ENCODE data around the gene FRAT2. TPM values are rescaled to one million over a fixed set of nuclear protein-coding genes. Genes with fewer than 3 reads are reported as not detected.

Gene FRAT2
- polyA plus RNA-seq, 6 donors from 2014 or later: 7.0 to 19.1 (median 14.3) TPM

DNA sequence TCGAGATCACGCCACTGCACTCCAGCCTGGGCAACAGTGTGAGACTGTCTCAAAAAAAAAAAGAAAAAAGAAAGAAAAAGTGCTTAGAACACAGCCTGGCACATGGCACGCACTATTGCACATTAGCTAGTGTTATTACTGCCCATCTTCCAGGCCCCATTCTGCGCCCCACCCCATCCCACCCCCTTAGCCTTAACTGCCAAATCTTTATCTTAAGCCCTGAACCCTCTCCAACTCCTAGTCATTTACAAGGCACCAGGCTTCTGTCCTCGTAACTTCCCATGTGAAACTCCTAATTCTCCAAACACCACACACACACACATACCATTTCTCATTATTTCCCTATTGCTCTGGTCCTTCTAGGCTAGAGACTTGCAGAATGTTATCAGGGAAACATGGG, 4.8 kb downstream of the FRAT2 start:
- DNase-seq (no peak), ATAC-seq (ENCODE audit: low read depth in 2 of 2) (no peak)
- Mint-ChIP-seq H3K27ac (peak overlapping the region in 4 of 6 donors; percentile 21 to 69 (median 58)), H3K27me3 (no peaks in the 10 kb centered on the region), H3K9me3 (no peaks in the 10 kb centered on the region), H3K4me3 (peak overlapping the region in 2 of 8 donors; percentile 70 to 75), H3K4me1 (peaks cover 44 to 63% (median 49%) of the 10 kb centered on the region in 3 donors), H3K36me3 (peaks cover 6 to 13% of the 10 kb centered on the region in 2 donors)

DNA sequence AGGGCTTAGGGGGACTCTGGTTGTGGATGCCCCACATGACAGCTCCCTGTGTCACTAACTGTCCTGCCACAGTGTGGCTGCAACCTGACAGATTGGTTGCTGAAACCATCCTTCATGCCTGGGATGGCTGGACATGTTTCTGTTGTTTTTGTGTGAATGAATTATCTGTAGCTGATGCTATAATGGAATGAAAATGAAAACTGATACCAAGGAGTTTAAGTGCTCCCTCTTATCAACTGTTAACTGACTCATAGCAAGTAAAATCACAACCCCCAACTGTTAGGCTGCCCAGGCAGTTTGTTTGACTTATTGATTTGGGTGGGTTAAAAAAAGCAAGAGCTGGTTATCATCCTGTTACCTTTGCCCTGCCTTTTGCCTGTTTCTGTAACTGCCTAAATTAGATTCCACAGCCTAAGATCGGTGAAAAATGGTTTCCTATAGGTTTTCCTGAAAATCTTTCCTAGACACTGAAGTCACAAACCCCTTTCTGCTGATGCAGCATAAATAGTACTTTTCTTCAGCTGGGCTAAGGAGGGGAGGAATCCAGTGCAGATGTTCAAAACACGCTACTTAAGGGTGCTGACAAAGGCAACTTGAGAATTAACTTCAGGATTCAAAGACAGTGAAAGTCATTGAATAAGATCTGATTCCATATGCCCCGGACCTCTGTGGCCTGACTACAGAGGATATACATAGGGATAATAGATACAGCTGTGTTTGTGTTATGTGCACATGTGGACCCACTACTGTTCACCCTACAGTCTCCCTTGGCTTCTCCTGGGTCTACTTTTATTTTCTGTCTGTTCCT, 5.7 kb downstream of the FRAT2 start:
- Mint-ChIP-seq H3K27me3 (no peaks in the 10 kb centered on the region), H3K4me1 (peaks cover 44 to 63% (median 49%) of the 10 kb centered on the region in 3 donors), H3K36me3 (peaks cover 6 to 13% of the 10 kb centered on the region in 2 donors), H3K27ac (peak overlapping the region in 1 of 6 donors; percentile 69), H3K4me3 (peak overlapping the region in 1 of 8 donors; percentile 34), H3K9me3 (no peaks in the 10 kb centered on the region)
- no peak for ATAC-seq (ENCODE audit: low read depth in 2 of 2)
- DNase-seq: no peak

GRCh38 chr10:97327348-97328294, 6.9 kb downstream of the FRAT2 start:
- Mint-ChIP-seq H3K27ac (peak overlapping the region in 3 of 6 donors; percentile 37 to 90 (median 75)), H3K4me1 (peaks cover 35 to 57% (median 39%) of the 10 kb centered on the region in 3 donors), H3K9me3 (no peaks in the 10 kb centered on the region), H3K27me3 (no peaks in the 10 kb centered on the region), H3K36me3 (peaks cover 0 to 7% of the 10 kb centered on the region in 2 donors), H3K4me3 (peak overlapping the region in 1 of 8 donors; percentile 0)
- DNase-seq (no peak), ATAC-seq (ENCODE audit: low read depth in 2 of 2) (no peak)

DNA sequence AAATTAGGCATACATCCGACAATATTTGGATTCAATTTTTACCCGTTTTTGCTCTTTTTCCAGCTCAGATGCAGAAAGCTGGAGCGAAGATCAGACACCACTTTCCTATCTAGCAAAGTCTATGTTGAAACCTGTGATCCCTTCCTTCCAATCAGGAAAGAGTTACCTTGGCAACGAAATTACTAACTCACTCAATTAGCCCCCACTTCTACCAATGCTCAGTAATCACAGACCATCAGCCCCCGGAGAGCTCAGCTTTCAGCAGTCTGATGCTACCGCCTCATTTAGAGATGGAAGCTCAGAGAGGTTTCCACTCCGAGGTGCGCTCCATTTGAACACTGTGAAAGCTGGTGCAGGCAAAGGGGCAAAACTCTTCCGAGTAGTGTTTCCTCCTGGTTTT, 8.8 kb downstream of the FRAT2 start:
- Mint-ChIP-seq H3K36me3 (peaks cover 0 to 7% of the 10 kb centered on the region in 2 donors), H3K27me3 (no peaks in the 10 kb centered on the region), H3K4me3 (peak overlapping the region in 1 of 8 donors; percentile 21), H3K27ac (peak overlapping the region in 1 of 6 donors; percentile 16), H3K4me1 (peaks cover 27 to 57% (median 35%) of the 10 kb centered on the region in 3 donors), H3K9me3 (no peaks in the 10 kb centered on the region)
- no peak for ATAC-seq (ENCODE audit: low read depth in 2 of 2)
- DNase-seq: no peak

- no peak for DNase-seq
- Mint-ChIP-seq H3K36me3 (peaks cover 0 to 3% of the 10 kb centered on the region in 2 donors), H3K9me3 (no peaks in the 10 kb centered on the region), H3K4me3 (peak overlapping the region in 2 of 8 donors; percentile 25), H3K27ac (peak overlapping the region in 1 of 6 donors; percentile 57), H3K27me3 (no peaks in the 10 kb centered on the region), H3K4me1 (peaks cover 27 to 49% (median 32%) of the 10 kb centered on the region in 3 donors)
- ATAC-seq (ENCODE audit: low read depth in 2 of 2): no peak
These were observed 11.0 kb downstream of the FRAT2 start for GRCh38 chr10:97323501-97323900.

DNA sequence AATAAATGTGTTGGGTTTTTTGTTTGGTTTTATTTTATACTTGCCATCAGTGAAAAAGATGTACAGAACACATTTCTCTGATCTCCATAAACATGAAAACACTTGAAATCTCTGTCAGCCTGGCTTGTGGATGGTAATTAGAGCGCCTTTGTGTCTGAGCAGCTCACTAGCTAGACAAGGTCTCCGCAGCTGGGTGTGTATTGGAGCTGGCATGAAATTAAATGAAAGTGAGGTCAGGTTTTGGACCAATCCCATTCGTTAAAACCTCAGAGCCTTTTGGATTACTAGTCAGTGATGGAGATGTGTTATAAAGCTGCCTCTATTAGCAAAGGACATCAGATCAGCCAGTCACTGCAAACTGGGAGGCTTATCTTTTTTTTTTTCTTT, 12.7 kb downstream of the FRAT2 start:
- H3K36me3 Mint-ChIP-seq: no peaks in the 10 kb centered on the region
- no peaks in the 10 kb centered on the region for H3K9me3 Mint-ChIP-seq
- H3K4me1 Mint-ChIP-seq: peaks cover 28 to 46% (median 29%) of the 10 kb centered on the region in 3 donors
- H3K27me3 Mint-ChIP-seq: no peaks in the 10 kb centered on the region
- peak overlapping the region; percentile 26 to 94 (median 88) for H3K4me3 Mint-ChIP-seq
- DNase-seq: no peak
- ATAC-seq (ENCODE audit: low read depth in 2 of 2): no peak
- peak overlapping the region in 4 of 6 donors; percentile 60 to 99 (median 90) for H3K27ac Mint-ChIP-seq

GRCh38 chr10:97321032-97321803, 13.3 kb downstream of the FRAT2 start:
- peak overlapping the region; percentile 64 to 99 (median 92) for H3K27ac Mint-ChIP-seq
- H3K36me3 Mint-ChIP-seq: no peaks in the 10 kb centered on the region

GRCh38 chr10:97320480-97321031, 14.0 kb downstream of the FRAT2 start:
- H3K9me3 Mint-ChIP-seq: no peaks in the 10 kb centered on the region
- ATAC-seq (ENCODE audit: low read depth in 2 of 2) (peak in 1 of 2 donors; percentile 2), DNase-seq (no peak)
- no peaks in the 10 kb centered on the region for H3K27me3 Mint-ChIP-seq
- H3K36me3 Mint-ChIP-seq: no peaks in the 10 kb centered on the region
- H3K4me3 Mint-ChIP-seq: peak overlapping the region; percentile 84 to 95 (median 94)
- H3K4me1 Mint-ChIP-seq: peaks cover 24 to 42% (median 28%) of the 10 kb centered on the region in 3 donors
- peak overlapping the region; percentile 86 to 99 (median 96) for H3K27ac Mint-ChIP-seq

More at GRCh38 chr10:97321032-97321803, 13.3 kb downstream of the FRAT2 start:
- peaks cover 27 to 46% (median 28%) of the 10 kb centered on the region in 3 donors for H3K4me1 Mint-ChIP-seq
- peak overlapping the region; percentile 84 to 95 (median 94) for H3K4me3 Mint-ChIP-seq
- DNase-seq: peak; percentile 15
- H3K9me3 Mint-ChIP-seq: no peaks in the 10 kb centered on the region
- no peak for ATAC-seq (ENCODE audit: low read depth in 2 of 2)
- no peaks in the 10 kb centered on the region for H3K27me3 Mint-ChIP-seq

- Mint-ChIP-seq H3K9me3 (no peaks in the 10 kb centered on the region), H3K4me3 (peak overlapping the region; percentile 89 to 95 (median 94)), H3K27me3 (no peaks in the 10 kb centered on the region), H3K36me3 (no peaks in the 10 kb centered on the region), H3K27ac (peak overlapping the region; percentile 86 to 99 (median 96)), H3K4me1 (peaks cover 24 to 42% (median 28%) of the 10 kb centered on the region in 3 donors)
- ATAC-seq (ENCODE audit: low read depth in 2 of 2) (peak; percentile 51 to 63), DNase-seq (peak; percentile 73)
These were observed 14.7 kb downstream of the FRAT2 start for GRCh38 chr10:97319671-97320479.

DNA sequence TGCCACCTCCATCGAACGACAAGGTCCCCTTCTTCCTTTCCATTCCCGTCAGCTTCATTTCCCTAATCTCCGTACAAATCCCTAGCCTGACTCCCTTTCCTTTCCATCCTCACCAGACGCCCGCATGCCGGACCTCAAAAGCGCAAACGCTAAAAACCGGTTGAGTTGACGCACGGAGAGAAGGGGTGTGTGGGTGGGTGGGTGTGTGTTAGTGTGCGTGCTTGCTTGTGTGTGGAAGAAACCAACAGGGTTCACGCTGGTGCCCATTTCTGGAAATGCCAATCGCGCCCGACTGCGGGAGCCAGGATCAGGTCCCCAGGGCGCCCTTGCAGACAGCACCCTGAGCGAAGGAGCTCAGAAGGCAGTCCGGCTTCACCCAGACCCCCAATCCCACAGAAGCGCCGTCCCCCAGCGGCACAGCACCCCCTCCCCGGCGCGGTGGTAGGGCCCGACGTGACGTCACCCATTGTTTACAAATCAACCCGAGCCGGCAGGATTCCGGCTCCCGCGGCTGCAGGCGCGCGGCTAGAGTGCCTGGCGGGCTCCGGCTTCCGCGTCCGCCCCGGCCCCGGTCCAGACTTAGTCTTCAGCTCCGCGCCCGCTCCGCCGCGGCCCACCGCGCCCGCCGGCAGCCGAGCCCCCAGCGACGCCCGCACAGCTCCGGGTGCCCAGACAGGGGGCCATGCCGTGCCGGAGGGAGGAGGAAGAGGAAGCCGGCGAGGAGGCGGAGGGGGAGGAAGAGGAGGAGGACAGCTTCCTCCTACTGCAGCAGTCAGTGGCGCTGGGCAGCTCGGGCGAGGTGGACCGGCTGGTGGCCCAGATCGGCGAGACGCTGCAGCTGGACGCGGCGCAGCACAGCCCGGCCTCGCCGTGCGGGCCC, 15.5 kb downstream of the FRAT2 start, which contains the start of gene FRAT1:
Gene FRAT1 (plus strand): TSS at position 500 of the 880 bp plus-strand sequence. CDS start 183 bp downstream, at position 683.
- Mint-ChIP-seq H3K4me3 (peak within 1 kb of the TSS; percentile 89 to 99 (median 97)), H3K36me3 (no peaks in the 10 kb centered on the region), H3K27me3 (no peaks in the 10 kb centered on the region), H3K9me3 (no peaks in the 10 kb centered on the region), H3K27ac (peak within 1 kb of the TSS; percentile 99 to 100 (median 100)), H3K4me1 (peaks cover 24 to 42% (median 28%) of the 10 kb centered on the region in 3 donors)
- ATAC-seq (ENCODE audit: low read depth in 2 of 2) (peak; percentile 62 to 70), DNase-seq (peak; percentile 95)

- H3K9me3 Mint-ChIP-seq: no peaks in the 10 kb centered on the region
- no peaks in the 10 kb centered on the region for H3K36me3 Mint-ChIP-seq
- no peak overlapping the region for H3K4me3 Mint-ChIP-seq
- peak overlapping the region in 2 of 6 donors; percentile 11 to 46 for H3K27ac Mint-ChIP-seq
- DNase-seq (no peak), ATAC-seq (ENCODE audit: low read depth in 2 of 2) (no peak)
- no peaks in the 10 kb centered on the region for H3K27me3 Mint-ChIP-seq
- H3K4me1 Mint-ChIP-seq: peaks cover 5 to 11% (median 6%) of the 10 kb centered on the region in 3 donors
These were observed 19.9 kb downstream of the FRAT2 start for GRCh38 chr10:97314671-97315070.
